ENCODE data around the gene SREBF2. TPM values are rescaled to one million over a fixed set of nuclear protein-coding genes. Genes with fewer than 3 reads are reported as not detected.

Gene SREBF2
- total and polyA plus RNA-seq, 2 of the 8 experiments (the other 6 are each of a cell fraction or from before 2014, with no cell fraction given) = 125 to 144 TPM

DNA sequence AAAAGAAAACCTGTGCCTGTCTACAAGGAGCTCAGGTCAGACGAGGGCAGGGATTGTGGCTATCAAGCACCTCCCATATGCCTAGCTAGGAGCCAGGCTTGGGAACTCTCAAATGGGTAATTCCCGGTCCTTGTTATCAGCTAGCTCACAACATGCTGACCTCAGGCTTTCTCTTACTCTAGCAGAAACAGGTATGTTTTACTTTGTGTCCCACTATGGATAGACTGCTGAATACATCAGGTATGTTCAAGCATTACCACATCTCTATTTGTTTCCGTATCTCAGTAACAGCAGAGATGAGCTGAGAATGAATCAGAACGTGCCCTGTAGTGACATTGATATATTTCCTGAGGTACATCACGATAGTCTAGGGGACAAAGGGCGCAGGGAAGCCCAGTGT lies 52.6 kb downstream of the SREBF2 start:
- Histone ChIP-seq H3K4me3 (ENCODE audit: extremely low read depth in 1 of 4, insufficient read depth in 2 of 4, low read depth in 3 of 4, low read length in 4 of 4) (no peak overlapping the region), H3K9me3 (ENCODE audit: insufficient read depth in 2 of 2, low read depth in 1 of 2, low read length in 1 of 2) (no peaks in the 10 kb centered on the region), H3K14ac (ENCODE audit: insufficient read length) (no peak overlapping the region), H3K79me2 (ENCODE audit: control insufficient read depth in 1 of 2, insufficient read depth in 2 of 2, low read length in 2 of 2) (no peaks in the 10 kb centered on the region), H3K23me2 (ENCODE audit: low read depth, low read length) (no peaks in the 10 kb centered on the region), H3K27ac (ENCODE audit: low read depth, low read length) (no peak overlapping the region), H2BK12ac (ENCODE audit: low read depth, low read length) (no peak overlapping the region), H4K91ac (replicated peaks; ENCODE audit: insufficient read length, low read length) (no peak overlapping the region), H3K36me3 (ENCODE audit: control insufficient read depth in 2 of 4, insufficient read depth in 4 of 4, low read length in 3 of 4) (peaks cover 51 to 97% (median 77%) of the 10 kb centered on the region in 4 experiments), H4K5ac (ENCODE audit: insufficient read length, low read depth, low read length) (no peak overlapping the region), H4K20me1 (replicated peaks in 1 of 2; ENCODE audit: control insufficient read depth in 1 of 2, insufficient read depth in 2 of 2, low read length in 2 of 2) (peaks cover 5 to 9% of the 10 kb centered on the region in 2 experiments), H2BK15ac (ENCODE audit: low read length) (no peak overlapping the region), H3K79me1 (ENCODE audit: low read depth, low read length) (no peaks in the 10 kb centered on the region; the same call in none of the 2 replicates), H4K8ac (ENCODE audit: extremely low read depth, insufficient read depth, low read length) (no peak overlapping the region), H3K9ac (replicated peaks in 1 of 4; ENCODE audit: extremely low read depth in 1 of 4, low read depth in 3 of 4, low read length in 3 of 4) (no peak overlapping the region), H3K27me3 (replicated peaks in 1 of 4; ENCODE audit: control insufficient read depth in 3 of 4, extremely low read depth in 1 of 4, insufficient read depth in 3 of 4, low read length in 3 of 4) (no peaks in the 10 kb centered on the region), H2AK5ac (ENCODE audit: low read depth, low read length) (no peak overlapping the region), H2AFZ (ENCODE audit: low read length) (no peak overlapping the region), H3K18ac (ENCODE audit: extremely low read depth, low read length) (no peak overlapping the region), H2BK120ac (replicated peaks; ENCODE audit: low read depth, low read length) (no peak overlapping the region), H3K4me2 (ENCODE audit: insufficient read depth in 1 of 2, low read depth in 2 of 2, low read length in 2 of 2) (no peak overlapping the region), H3K23ac (ENCODE audit: insufficient read length) (no peak overlapping the region), H3K56ac (replicated peaks; ENCODE audit: insufficient read length, low read depth, low read length) (no peak overlapping the region), H3K4me1 (replicated peaks in 1 of 4; ENCODE audit: control insufficient read depth in 3 of 4, insufficient read depth in 4 of 4, low read length in 3 of 4) (no peaks in the 10 kb centered on the region), H2BK5ac (ENCODE audit: low read depth, low read length) (no peak overlapping the region), H2BK20ac (ENCODE audit: low read length) (no peak overlapping the region), H3K4ac (replicated peaks; ENCODE audit: insufficient read length, low read depth, low read length) (no peak overlapping the region)
- no peak for FAIRE-seq
- CTCF ChIA-PET (ENCODE audit: partially characterized antibody) = interaction anchor here (0.8 to 1.2 kb wide), 3 partner anchors 9 to 67 kb away, joined by 3 to 4 read pairs (median 3); partner anchors contain the start of gene SMIM45
- WGBS, 2 experiments (ENCODE audit: extremely low coverage in 1 of 2, insufficient coverage in 1 of 2, insufficient read length in 1 of 2, insufficient replicate concordance in 2 of 2, low coverage in 1 of 2, low lambda C conversion rate in 2 of 2, missing lambda C conversion rate in 1 of 2) = 82% methylated on average over 6 of the region's 6 CpGs; no CpG with 5 or more reads in 1 of the 2 experiments
- no peak for DNase-seq (ENCODE audit: low read depth in 1 of 2, low spot score in 2 of 2)
- POLR2A ChIA-PET (ENCODE audit: partially characterized antibody) = no interaction called here
- TF ChIP-seq CBX8 (IDR thresholded peaks at IDR 0.05; ENCODE audit: borderline replicate concordance, low read depth, low read length) (no peak), KDM5A (IDR thresholded peaks at IDR 0.05; ENCODE audit: low read length) (no peak), ATF3 (IDR thresholded peaks at IDR 0.05; ENCODE audit: insufficient read depth, low read depth, low read length) (no peak), FOSL1 (IDR thresholded peaks at IDR 0.05; ENCODE audit: insufficient read depth, low read depth, low read length) (no peak), E2F6 (IDR thresholded peaks at IDR 0.05) (no peak), GABPA (IDR thresholded peaks at IDR 0.05; ENCODE audit: borderline replicate concordance, insufficient read depth, low read length) (no peak), EZH2 (IDR thresholded peaks at IDR 0.05; ENCODE audit: low read depth, low read length, severe bottlenecking) (no peak), SIN3A (conservative IDR thresholded peaks at IDR 0.05 in 1 of 2, IDR thresholded peaks at IDR 0.05 in 1 of 2; ENCODE audit: low read depth in 1 of 2, low read length in 2 of 2) (no peak), RNF2 (IDR thresholded peaks at IDR 0.05; ENCODE audit: borderline replicate concordance, low read depth, low read length, missing control alignments, poor library complexity, severe bottlenecking) (no peak), CHD2 (IDR thresholded peaks at IDR 0.05; ENCODE audit: low read length) (no peak), BRCA1 (IDR thresholded peaks at IDR 0.05; ENCODE audit: low read depth, low read length) (no peak), NANOG (IDR thresholded peaks at IDR 0.05; ENCODE audit: insufficient read depth, low read depth, low read length, poor library complexity, severe bottlenecking) (no peak)

Measured in H1 (cell line).